HL-60 (cell line): ENCODE results near the gene OARD1.

Experiments used
- GABPA ChIP-seq: IDR thresholded peaks from 2 replicates; pipeline ENCODE4 v1.6.1; 2012; ENCODE audit warnings: low read depth
- POLR2AphosphoS5 ChIP-seq: IDR thresholded peaks from 2 replicates; pipeline ENCODE4 v1.6.1; 2012; ENCODE audit warnings: low read depth
- REST ChIP-seq: IDR thresholded peaks from 2 replicates; pipeline ENCODE4 v1.6.1; 2012; ENCODE audit warnings: low read depth; ENCODE audit not compliant: insufficient replicate concordance
- SPI1 ChIP-seq: IDR thresholded peaks from 2 replicates; pipeline ENCODE4 v1.6.1; 2012; ENCODE audit warnings: low read depth, mild to moderate bottlenecking, borderline replicate concordance
- TF ChIP-seq, protein P1 (sequence below): IDR thresholded peaks from one replicate; pipeline ENCODE4 v1.5.1; 2011; ENCODE audit warnings: low read length, control low read depth, inconsistent platforms; ENCODE audit not compliant: insufficient read depth

- TF ChIP-seq, protein P1, sequence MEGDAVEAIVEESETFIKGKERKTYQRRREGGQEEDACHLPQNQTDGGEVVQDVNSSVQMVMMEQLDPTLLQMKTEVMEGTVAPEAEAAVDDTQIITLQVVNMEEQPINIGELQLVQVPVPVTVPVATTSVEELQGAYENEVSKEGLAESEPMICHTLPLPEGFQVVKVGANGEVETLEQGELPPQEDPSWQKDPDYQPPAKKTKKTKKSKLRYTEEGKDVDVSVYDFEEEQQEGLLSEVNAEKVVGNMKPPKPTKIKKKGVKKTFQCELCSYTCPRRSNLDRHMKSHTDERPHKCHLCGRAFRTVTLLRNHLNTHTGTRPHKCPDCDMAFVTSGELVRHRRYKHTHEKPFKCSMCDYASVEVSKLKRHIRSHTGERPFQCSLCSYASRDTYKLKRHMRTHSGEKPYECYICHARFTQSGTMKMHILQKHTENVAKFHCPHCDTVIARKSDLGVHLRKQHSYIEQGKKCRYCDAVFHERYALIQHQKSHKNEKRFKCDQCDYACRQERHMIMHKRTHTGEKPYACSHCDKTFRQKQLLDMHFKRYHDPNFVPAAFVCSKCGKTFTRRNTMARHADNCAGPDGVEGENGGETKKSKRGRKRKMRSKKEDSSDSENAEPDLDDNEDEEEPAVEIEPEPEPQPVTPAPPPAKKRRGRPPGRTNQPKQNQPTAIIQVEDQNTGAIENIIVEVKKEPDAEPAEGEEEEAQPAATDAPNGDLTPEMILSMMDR, result no peak
- TF ChIP-seq REST (no peak), POLR2AphosphoS5 (no peak), SPI1 (no peak), GABPA (no peak)
These were observed 29.0 kb downstream of the OARD1 start for GRCh38 chr6:41043151-41043550.
